HUES64 (cell line): ENCODE measurements around the gene GEMIN8.

Source experiments
- H3K27ac ChIP-seq: 2 replicates; pipeline ENCODE4 v1.7.0; 2013; ENCODE audit warnings: low read depth, low read length, inconsistent platforms
- H3K27me3 ChIP-seq: 2 replicates; pipeline ENCODE4 v1.6.1; 2013; ENCODE audit warnings: mild to moderate bottlenecking, low read length; ENCODE audit not compliant: insufficient read depth
- H3K36me3 ChIP-seq: 2 replicates; pipeline ENCODE4 v1.6.1; 2013; ENCODE audit warnings: mild to moderate bottlenecking, low read length; ENCODE audit not compliant: insufficient read depth
- H3K4me1 ChIP-seq: 2 replicates; pipeline ENCODE4 v1.6.1; 2013; ENCODE audit warnings: mild to moderate bottlenecking, low read length, moderate library complexity; ENCODE audit not compliant: insufficient read depth
- H3K4me3 ChIP-seq: 2 replicates; pipeline ENCODE4 v1.5.1; 2013; ENCODE audit warnings: mild to moderate bottlenecking, low read length, moderate library complexity
- H3K9ac ChIP-seq: 2 replicates; pipeline ENCODE4 v1.6.1; 2013; ENCODE audit warnings: mild to moderate bottlenecking, low read depth, low read length
- H3K9me3 ChIP-seq: 2 replicates; pipeline ENCODE4 v1.6.1; 2013; ENCODE audit warnings: low read depth, low read length; ENCODE audit not compliant: insufficient read depth
- WGBS: fragments of 150-250, 120-280 bp; methylation state at CpG from one replicate; pipeline ENCODE4 v1.1.7; 2013; ENCODE audit warnings: missing lambda C conversion rate; 5-methylcytosine and 5-hydroxymethylcytosine counted together

GEMIN8 gene

GRCh38 chrX:14039344-14039743 lies 9.7 kb upstream of the GEMIN8 start:
- no peaks in the 10 kb centered on the region for H3K4me1 ChIP-seq
- no peaks in the 10 kb centered on the region for H3K36me3 ChIP-seq
- no peak overlapping the region for H3K4me3 ChIP-seq
- H3K9me3 ChIP-seq = no peaks in the 10 kb centered on the region
- no CpG with 5 or more reads among the region's 3 CpGs for WGBS
- no peaks in the 10 kb centered on the region for H3K27me3 ChIP-seq
- H3K9ac ChIP-seq = no peak overlapping the region
- H3K27ac ChIP-seq = no peak overlapping the region

- H3K27me3 ChIP-seq = no peaks in the 10 kb centered on the region
- H3K27ac ChIP-seq = no peak overlapping the region
- H3K4me3 ChIP-seq = no peak overlapping the region
- no peak overlapping the region for H3K9ac ChIP-seq
- 87% methylated on average over 3 of the region's 3 CpGs for WGBS
- no peaks in the 10 kb centered on the region for H3K4me1 ChIP-seq
- no peaks in the 10 kb centered on the region for H3K36me3 ChIP-seq
- no peaks in the 10 kb centered on the region for H3K9me3 ChIP-seq
Observed at GRCh38 chrX:14038375-14039085, 8.8 kb upstream of the GEMIN8 start.

- peak overlapping the region; percentile 33; the same call in 1 of the 2 replicates for H3K27ac ChIP-seq
- H3K27me3 ChIP-seq = no peaks in the 10 kb centered on the region
- H3K4me1 ChIP-seq = peaks cover 20% of the 10 kb centered on the region
- H3K36me3 ChIP-seq = no peaks in the 10 kb centered on the region
- H3K9ac ChIP-seq = no peak overlapping the region
- no peak overlapping the region for H3K4me3 ChIP-seq
- H3K9me3 ChIP-seq = no peaks in the 10 kb centered on the region
- 0% methylated on average over 1 of the region's 2 CpGs for WGBS
Observed at GRCh38 chrX:14032406-14032805, 2.7 kb upstream of the GEMIN8 start.

GRCh38 chrX:14030174-14030530 lies 460 bp upstream of the GEMIN8 start:
- H3K4me3 ChIP-seq = peak overlapping the region; percentile 78
- H3K9me3 ChIP-seq = no peaks in the 10 kb centered on the region
- H3K9ac ChIP-seq = peak overlapping the region; percentile 84
- peaks cover 37% of the 10 kb centered on the region for H3K4me1 ChIP-seq
- no peaks in the 10 kb centered on the region for H3K27me3 ChIP-seq
- WGBS = 14% methylated on average over 7 of the region's 7 CpGs
- no peaks in the 10 kb centered on the region for H3K36me3 ChIP-seq
- H3K27ac ChIP-seq = peak overlapping the region; percentile 93

GRCh38 chrX:14029039-14029424 lies 660 bp downstream of the GEMIN8 start:
- H3K9me3 ChIP-seq = no peaks in the 10 kb centered on the region
- no peaks in the 10 kb centered on the region for H3K27me3 ChIP-seq
- WGBS = 12% methylated on average over 7 of the region's 7 CpGs
- peak overlapping the region; percentile 84 for H3K9ac ChIP-seq
- no peaks in the 10 kb centered on the region for H3K36me3 ChIP-seq
- H3K27ac ChIP-seq = peak overlapping the region; percentile 93
- H3K4me1 ChIP-seq = peaks cover 37% of the 10 kb centered on the region
- peak overlapping the region; percentile 78 for H3K4me3 ChIP-seq

- no peaks in the 10 kb centered on the region for H3K9me3 ChIP-seq
- H3K36me3 ChIP-seq = no peaks in the 10 kb centered on the region
- peak overlapping the region; percentile 93; the same call in 1 of the 2 replicates for H3K27ac ChIP-seq
- WGBS = 77% methylated on average over 2 of the region's 3 CpGs
- H3K4me3 ChIP-seq = peak overlapping the region; percentile 78
- no peaks in the 10 kb centered on the region for H3K27me3 ChIP-seq
- H3K4me1 ChIP-seq = peaks cover 37% of the 10 kb centered on the region
- peak overlapping the region; percentile 84 for H3K9ac ChIP-seq
Observed at GRCh38 chrX:14028473-14028872, 1.2 kb downstream of the GEMIN8 start.

- Histone ChIP-seq H3K27me3 (no peaks in the 10 kb centered on the region), H3K36me3 (no peaks in the 10 kb centered on the region), H3K9ac (no peak overlapping the region), H3K9me3 (no peaks in the 10 kb centered on the region), H3K27ac (no peak overlapping the region), H3K4me1 (peaks cover 37% of the 10 kb centered on the region), H3K4me3 (no peak overlapping the region)
Observed at GRCh38 chrX:14027511-14028019, 2.1 kb downstream of the GEMIN8 start.

GRCh38 chrX:14027036-14027435 lies 2.7 kb downstream of the GEMIN8 start:
- no peak overlapping the region for H3K4me3 ChIP-seq
- no peak overlapping the region for H3K27ac ChIP-seq
- no peaks in the 10 kb centered on the region for H3K27me3 ChIP-seq
- no peaks in the 10 kb centered on the region for H3K9me3 ChIP-seq
- no peaks in the 10 kb centered on the region for H3K36me3 ChIP-seq
- peaks cover 37% of the 10 kb centered on the region for H3K4me1 ChIP-seq
- no CpG with 5 or more reads among the region's 1 CpG for WGBS
- no peak overlapping the region for H3K9ac ChIP-seq

- WGBS = 78% methylated on average over 5 of the region's 7 CpGs
- Histone ChIP-seq H3K4me1 (peaks cover 37% of the 10 kb centered on the region), H3K27me3 (no peaks in the 10 kb centered on the region), H3K9ac (peak overlapping the region; percentile 55; the same call in 1 of the 2 replicates), H3K36me3 (no peaks in the 10 kb centered on the region), H3K27ac (peak overlapping the region; percentile 41), H3K4me3 (no peak overlapping the region), H3K9me3 (no peaks in the 10 kb centered on the region)
Observed at GRCh38 chrX:14026121-14026520, 3.6 kb downstream of the GEMIN8 start.

GRCh38 chrX:14022019-14022418 lies 7.7 kb downstream of the GEMIN8 start:
- no peaks in the 10 kb centered on the region for H3K27me3 ChIP-seq
- H3K9ac ChIP-seq = no peak overlapping the region
- H3K27ac ChIP-seq = no peak overlapping the region
- H3K4me1 ChIP-seq = peaks cover 13% of the 10 kb centered on the region
- no peaks in the 10 kb centered on the region for H3K9me3 ChIP-seq
- H3K36me3 ChIP-seq = peaks cover 30% of the 10 kb centered on the region
- no peak overlapping the region for H3K4me3 ChIP-seq

- Histone ChIP-seq H3K4me3 (no peak overlapping the region), H3K4me1 (no peaks in the 10 kb centered on the region), H3K27ac (no peak overlapping the region), H3K36me3 (peaks cover 32% of the 10 kb centered on the region), H3K9me3 (no peaks in the 10 kb centered on the region), H3K27me3 (no peaks in the 10 kb centered on the region), H3K9ac (no peak overlapping the region)
- 95% methylated on average over 3 of the region's 3 CpGs for WGBS
Observed at GRCh38 chrX:14017399-14017798, 12.3 kb downstream of the GEMIN8 start.

GRCh38 chrX:14015941-14016340 lies 13.8 kb downstream of the GEMIN8 start:
- no peaks in the 10 kb centered on the region for H3K27me3 ChIP-seq
- no peaks in the 10 kb centered on the region for H3K9me3 ChIP-seq
- no peak overlapping the region for H3K9ac ChIP-seq
- H3K27ac ChIP-seq = no peak overlapping the region
- H3K4me1 ChIP-seq = no peaks in the 10 kb centered on the region
- no peak overlapping the region for H3K4me3 ChIP-seq
- peaks cover 32% of the 10 kb centered on the region for H3K36me3 ChIP-seq
- 93% methylated on average over 4 of the region's 4 CpGs for WGBS
